22Rv1 (cell line): ENCODE data around the gene ICA1.

Experiments
- CTCF ChIP-seq: fragments of 450-650 bp; IDR thresholded peaks from 2 replicates; pipeline ENCODE4 v1.5.1; 2017; ENCODE audit warnings: mild to moderate bottlenecking
- ZFX ChIP-seq: fragments of 450-650 bp; IDR thresholded peaks from 2 replicates; pipeline ENCODE4 v1.6.1; 2017; ENCODE audit warnings: antibody characterized with exemption, borderline replicate concordance

- no peak for TF ChIP-seq CTCF
- TF ChIP-seq ZFX: no peak
These were observed 140.7 kb downstream of the ICA1 start for GRCh38 chr7:8121243-8121642.
